Measurements from ENCODE around the gene TRAK1.

The TRAK1 gene

DNA sequence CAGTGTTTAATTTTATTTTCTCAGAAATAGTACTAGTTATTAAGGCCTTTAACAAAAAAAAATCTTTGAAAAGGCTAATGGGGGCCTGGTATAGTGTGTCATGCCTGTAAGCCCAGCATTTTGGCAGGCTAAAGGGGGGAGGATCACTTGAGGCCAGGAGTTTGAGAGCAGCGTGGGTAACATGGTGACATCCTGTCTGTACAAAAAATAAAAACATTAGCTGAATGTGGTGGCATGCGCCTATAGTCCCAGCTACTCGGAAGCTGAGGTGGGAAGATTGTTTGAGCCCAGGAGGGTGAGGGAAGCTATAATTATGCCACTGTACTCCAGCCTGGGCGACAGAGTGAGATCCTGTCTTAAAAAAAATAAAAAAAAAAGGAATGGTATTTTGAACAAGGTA, 61.9 kb downstream of the TRAK1 start:
- TF ChIP-seq, protein P1, sequence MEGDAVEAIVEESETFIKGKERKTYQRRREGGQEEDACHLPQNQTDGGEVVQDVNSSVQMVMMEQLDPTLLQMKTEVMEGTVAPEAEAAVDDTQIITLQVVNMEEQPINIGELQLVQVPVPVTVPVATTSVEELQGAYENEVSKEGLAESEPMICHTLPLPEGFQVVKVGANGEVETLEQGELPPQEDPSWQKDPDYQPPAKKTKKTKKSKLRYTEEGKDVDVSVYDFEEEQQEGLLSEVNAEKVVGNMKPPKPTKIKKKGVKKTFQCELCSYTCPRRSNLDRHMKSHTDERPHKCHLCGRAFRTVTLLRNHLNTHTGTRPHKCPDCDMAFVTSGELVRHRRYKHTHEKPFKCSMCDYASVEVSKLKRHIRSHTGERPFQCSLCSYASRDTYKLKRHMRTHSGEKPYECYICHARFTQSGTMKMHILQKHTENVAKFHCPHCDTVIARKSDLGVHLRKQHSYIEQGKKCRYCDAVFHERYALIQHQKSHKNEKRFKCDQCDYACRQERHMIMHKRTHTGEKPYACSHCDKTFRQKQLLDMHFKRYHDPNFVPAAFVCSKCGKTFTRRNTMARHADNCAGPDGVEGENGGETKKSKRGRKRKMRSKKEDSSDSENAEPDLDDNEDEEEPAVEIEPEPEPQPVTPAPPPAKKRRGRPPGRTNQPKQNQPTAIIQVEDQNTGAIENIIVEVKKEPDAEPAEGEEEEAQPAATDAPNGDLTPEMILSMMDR (IDR thresholded peaks at IDR 0.05; ENCODE audit: low read depth, low read length, missing control alignments): no peak
- H3K4me3 ChIP-seq (replicated peaks; ENCODE audit: low read depth, low read length): no peak overlapping the region
- DNase-seq (ENCODE audit: extremely low read depth, low read depth): no peak

DNA sequence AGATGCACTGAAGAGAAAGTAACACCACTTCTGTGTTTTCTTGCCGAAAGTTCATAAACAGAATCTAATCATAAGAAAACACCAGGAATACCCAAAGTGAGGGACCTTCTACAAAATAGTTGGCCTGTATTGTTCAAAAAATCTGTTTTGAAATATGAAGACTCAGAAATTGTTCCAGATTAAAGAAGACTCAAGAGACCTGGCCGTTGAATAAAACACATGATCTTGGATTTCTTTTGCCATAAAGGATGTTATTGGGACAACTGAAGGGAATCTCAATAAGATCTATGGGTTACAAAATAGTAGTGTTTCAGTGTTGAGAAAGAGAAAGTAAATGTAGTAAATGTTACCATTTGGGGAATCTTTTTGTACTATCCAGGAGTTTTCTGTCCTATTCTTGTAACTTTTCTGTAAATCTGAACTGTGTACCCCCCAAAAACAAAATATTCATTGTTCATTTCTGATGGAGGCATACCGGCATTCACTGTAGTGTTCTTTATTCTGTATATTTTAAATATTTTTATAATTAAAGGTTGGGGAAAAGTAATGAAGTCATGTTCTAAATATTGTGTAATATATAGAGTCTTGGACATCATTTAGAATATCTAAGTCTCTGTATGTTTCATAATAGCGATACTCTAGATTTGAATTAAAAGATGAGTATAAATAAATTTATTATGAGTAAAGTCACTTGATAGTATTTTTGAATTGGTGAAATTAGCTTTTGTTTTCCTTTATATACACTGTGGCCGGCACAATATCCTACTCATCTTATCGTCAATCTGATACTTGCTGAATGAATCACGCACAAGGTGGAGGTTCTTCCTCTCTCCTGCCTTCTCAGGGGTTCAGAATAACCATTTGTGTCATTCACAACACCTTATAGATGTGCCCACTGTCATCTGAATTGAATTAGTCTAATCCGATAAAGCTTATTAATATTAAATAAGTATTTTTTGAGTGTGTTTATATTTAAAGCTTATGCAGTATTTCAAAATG, 66.7 kb downstream of the TRAK1 start:
- TF ChIP-seq, protein P1 (IDR thresholded peaks at IDR 0.05; ENCODE audit: low read depth, low read length, missing control alignments): no peak
- no peak for DNase-seq (ENCODE audit: extremely low read depth, low read depth)
- no peak overlapping the region for H3K4me3 ChIP-seq (replicated peaks; ENCODE audit: low read depth, low read length)

DNA sequence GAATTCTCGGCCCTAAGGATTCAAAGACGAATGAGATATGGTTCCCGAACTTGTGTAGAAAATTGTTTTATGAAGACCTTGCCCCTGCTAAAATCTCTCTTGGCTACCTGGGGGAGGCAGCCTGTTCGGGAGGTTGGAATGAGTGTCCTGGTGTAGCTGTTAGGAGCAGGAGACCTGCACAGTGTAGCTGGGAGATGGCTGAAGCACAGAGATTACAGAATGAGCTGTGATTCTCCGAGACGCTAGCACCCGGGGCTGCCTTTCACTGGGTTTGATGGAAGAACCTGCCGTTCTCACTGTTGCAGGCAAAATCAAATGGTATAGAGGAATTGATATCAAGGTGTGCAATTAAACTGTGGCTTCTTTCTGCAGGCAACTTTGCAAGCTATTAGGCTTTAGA, 68.0 kb downstream of the TRAK1 start:
- TF ChIP-seq, protein P1 (IDR thresholded peaks at IDR 0.05; ENCODE audit: low read depth, low read length, missing control alignments): no peak
- no peak for DNase-seq (ENCODE audit: extremely low read depth, low read depth)
- no peak overlapping the region for H3K4me3 ChIP-seq (replicated peaks; ENCODE audit: low read depth, low read length)

DNA sequence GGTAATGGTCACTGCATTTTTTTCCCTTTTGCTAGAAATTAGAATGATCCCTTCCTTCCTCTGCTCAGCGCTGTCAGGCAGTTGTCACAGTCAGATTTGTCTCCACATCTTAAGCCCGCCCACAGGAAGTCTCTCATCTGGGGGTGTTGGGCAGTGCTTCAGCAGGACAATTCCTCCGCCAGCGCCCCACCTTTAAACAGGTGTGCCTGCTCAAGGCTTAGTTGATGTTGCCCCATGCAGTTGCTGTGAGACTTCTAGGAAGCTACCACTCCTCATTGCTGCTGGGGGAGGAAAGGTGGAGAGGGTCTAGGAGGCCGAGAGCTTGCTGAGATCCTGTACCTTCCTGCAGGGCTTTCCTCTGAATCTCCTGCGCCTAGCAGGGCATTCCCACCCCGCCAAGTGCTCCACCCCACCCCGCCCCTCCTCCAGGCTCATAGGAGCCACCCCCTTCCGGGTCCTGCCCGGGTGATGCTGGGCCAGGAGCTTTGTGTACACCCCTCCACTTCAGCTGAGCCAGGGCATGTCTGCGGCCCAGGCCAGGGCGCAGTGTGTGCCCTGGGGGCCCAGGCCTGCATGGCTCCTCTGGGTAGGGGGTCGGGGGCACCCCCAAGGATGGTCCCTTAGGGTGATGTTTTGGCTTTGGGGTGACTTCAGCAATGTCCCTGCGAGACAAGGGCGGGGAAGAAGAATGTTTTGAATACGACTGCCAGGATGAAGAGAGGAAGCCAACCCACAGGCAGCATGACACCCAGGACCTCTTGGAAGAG, 68.7 kb downstream of the TRAK1 start:
- TF ChIP-seq, protein P1 (IDR thresholded peaks at IDR 0.05; ENCODE audit: low read depth, low read length, missing control alignments): no peak
- no peak overlapping the region for H3K4me3 ChIP-seq (replicated peaks; ENCODE audit: low read depth, low read length)
- no peak for DNase-seq (ENCODE audit: extremely low read depth, low read depth)

DNA sequence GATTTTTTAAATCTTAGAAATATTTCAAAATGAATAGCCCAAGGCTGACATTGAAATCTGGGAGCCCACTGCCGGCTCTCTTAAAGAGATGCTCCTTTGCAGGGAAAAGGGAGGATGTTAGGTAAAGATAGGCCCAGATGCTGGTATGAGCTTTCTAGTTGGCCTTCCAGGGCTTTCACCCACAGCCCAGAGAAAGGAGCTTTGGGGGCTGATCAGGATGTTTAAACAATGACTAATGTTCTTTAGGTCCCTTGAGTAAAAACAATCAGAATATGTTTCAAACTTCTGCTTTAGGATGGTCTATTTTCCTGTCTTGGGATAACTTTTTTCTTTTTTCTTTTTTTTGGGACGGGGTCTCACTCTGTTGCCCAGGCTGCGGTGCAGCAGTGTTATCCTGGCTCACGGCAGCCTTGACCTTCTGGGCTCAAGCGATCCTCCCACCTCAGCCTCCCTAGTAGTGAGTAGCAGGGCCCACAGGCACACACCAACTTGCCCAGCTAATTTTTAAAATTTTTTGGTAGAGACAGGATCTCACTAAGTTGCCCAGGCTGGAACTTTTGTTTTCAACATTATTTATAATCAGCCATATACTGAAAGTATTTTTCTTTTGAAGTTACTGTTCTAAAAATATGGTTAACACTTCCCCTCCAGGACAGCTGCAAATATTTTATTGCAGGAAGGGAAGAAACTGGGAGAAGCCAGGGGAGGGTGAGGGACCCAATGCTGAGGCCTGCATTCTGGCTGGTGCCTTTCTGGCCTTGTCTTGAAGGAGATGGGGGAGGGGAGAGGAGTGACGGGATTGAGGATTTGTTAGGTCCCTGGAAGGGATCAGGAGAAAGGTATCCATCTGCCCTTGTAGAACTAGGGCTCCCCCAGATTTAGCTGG, 70.1 kb downstream of the TRAK1 start:
- TF ChIP-seq, protein P1 (IDR thresholded peaks at IDR 0.05; ENCODE audit: low read depth, low read length, missing control alignments): no peak
- no peak overlapping the region for H3K4me3 ChIP-seq (replicated peaks; ENCODE audit: low read depth, low read length)
- DNase-seq (ENCODE audit: extremely low read depth, low read depth): no peak

DNA sequence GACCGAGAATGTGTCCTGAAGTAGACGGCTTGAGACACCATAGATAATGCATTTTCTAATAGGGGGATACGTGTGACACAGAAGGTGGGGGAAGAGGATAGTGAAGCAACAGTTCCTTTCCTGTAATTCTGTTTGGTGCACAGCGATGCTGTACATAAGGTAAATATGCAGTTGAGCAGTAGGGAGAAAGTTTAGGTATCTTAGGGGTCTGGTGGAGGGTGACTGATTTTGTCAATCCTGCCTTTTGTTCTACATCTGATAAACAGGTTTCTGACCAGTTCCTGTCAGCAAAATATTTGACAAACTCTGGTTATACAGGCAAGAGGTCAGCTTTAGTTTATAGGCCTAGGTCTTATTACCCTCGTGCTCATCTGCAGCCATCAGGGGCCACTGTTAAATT, 71.3 kb downstream of the TRAK1 start:
- H3K4me3 ChIP-seq (replicated peaks; ENCODE audit: low read depth, low read length): no peak overlapping the region
- no peak for DNase-seq (ENCODE audit: extremely low read depth, low read depth)

More for the DNA sequence above, 71.3 kb downstream of the TRAK1 start:
- TF ChIP-seq, protein P1 (IDR thresholded peaks at IDR 0.05; ENCODE audit: low read depth, low read length, missing control alignments): no peak
